Fibroblast of skin of back (primary cell): ENCODE data around the gene L3MBTL1. TPM values are rescaled to one million over a fixed set of nuclear protein-coding genes. Genes with fewer than 3 reads are reported as not detected.
"Not testable (repeated sequence)": the region's sequence is repeated elsewhere in the genome, so short reads cannot be mapped to it uniquely, and the experiment has no call there.

ENCODE experiments used
- DNase-seq: peaks from one replicate; pipeline ENCODE4 v3.0.0-alpha.2; 2013
- polyA plus RNA-seq, 2 experiments: library from polyadenylated mRNA; unstranded; fragments of 120-200 nt; gene quantifications; one replicate each; pipeline ENCODE4 v1.2.1, GENCODE V29; 2013; ENCODE audit not compliant: insufficient read length in 2 of 2

L3MBTL1 gene
- 1.3 TPM for polyA plus RNA-seq (2013, experiment 1 of 2; ENCODE audit: insufficient read length)
- polyA plus RNA-seq (2013, experiment 2 of 2; ENCODE audit: insufficient read length): 2.3 TPM

- peak; percentile 36 for DNase-seq
Observed at GRCh38 chr20:43507150-43508080, at the start of gene L3MBTL1. Gene L3MBTL1 (plus strand): TSS chr20:43507697. CDS start chr20:43513504, 5,807 bp downstream.

- DNase-seq: no peak
Observed at GRCh38 chr20:43458422-43458924, 49.0 kb upstream of the L3MBTL1 start.

- no peak for DNase-seq
Observed at GRCh38 chr20:43459022-43459942, 48.2 kb upstream of the L3MBTL1 start.

- DNase-seq: no peak
Observed at GRCh38 chr20:43460172-43460829, 47.2 kb upstream of the L3MBTL1 start.

GRCh38 chr20:43460830-43461200 lies 46.7 kb upstream of the L3MBTL1 start:
- no peak for DNase-seq

GRCh38 chr20:43461894-43462659 lies 45.4 kb upstream of the L3MBTL1 start:
- no peak for DNase-seq

GRCh38 chr20:43462660-43463526 lies 44.6 kb upstream of the L3MBTL1 start:
- DNase-seq: no peak

- no peak for DNase-seq
Observed at GRCh38 chr20:43463527-43464218, 43.8 kb upstream of the L3MBTL1 start.

GRCh38 chr20:43464219-43464790 lies 43.2 kb upstream of the L3MBTL1 start:
- no peak for DNase-seq

- no peak for DNase-seq
Observed at GRCh38 chr20:43465625-43465943, 41.9 kb upstream of the L3MBTL1 start.

- no peak for DNase-seq
Observed at GRCh38 chr20:43467589-43467988, 39.9 kb upstream of the L3MBTL1 start.

- DNase-seq: no peak
Observed at GRCh38 chr20:43472671-43473380, 34.7 kb upstream of the L3MBTL1 start.

GRCh38 chr20:43473381-43473704 lies 34.2 kb upstream of the L3MBTL1 start:
- no peak for DNase-seq

GRCh38 chr20:43477193-43477592 lies 30.3 kb upstream of the L3MBTL1 start:
- DNase-seq: no peak

GRCh38 chr20:43477619-43478018 lies 29.9 kb upstream of the L3MBTL1 start:
- DNase-seq: no peak

GRCh38 chr20:43490038-43490437 lies 17.5 kb upstream of the L3MBTL1 start:
- no peak for DNase-seq

- peak; percentile 47 for DNase-seq
Observed at GRCh38 chr20:43492101-43492500, 15.4 kb upstream of the L3MBTL1 start.

GRCh38 chr20:43495388-43495787 lies 12.1 kb upstream of the L3MBTL1 start:
- no peak for DNase-seq

- DNase-seq: not testable (repeated sequence)
Observed at GRCh38 chr20:43502021-43502420, 5.5 kb upstream of the L3MBTL1 start.
